Erythroblast (primary cell): ENCODE results near the gene RNF167.

Experiments
- GATA1 ChIP-seq: IDR thresholded peaks from 2 replicates; pipeline ENCODE4 v1.6.1; 2011; ENCODE audit warnings: low read depth, mild to moderate bottlenecking, control low read depth, low read length, moderate library complexity
- POLR2A ChIP-seq: IDR thresholded peaks from 2 replicates; pipeline ENCODE4 v1.6.1; 2011; ENCODE audit warnings: mild to moderate bottlenecking, low read length

DNA sequence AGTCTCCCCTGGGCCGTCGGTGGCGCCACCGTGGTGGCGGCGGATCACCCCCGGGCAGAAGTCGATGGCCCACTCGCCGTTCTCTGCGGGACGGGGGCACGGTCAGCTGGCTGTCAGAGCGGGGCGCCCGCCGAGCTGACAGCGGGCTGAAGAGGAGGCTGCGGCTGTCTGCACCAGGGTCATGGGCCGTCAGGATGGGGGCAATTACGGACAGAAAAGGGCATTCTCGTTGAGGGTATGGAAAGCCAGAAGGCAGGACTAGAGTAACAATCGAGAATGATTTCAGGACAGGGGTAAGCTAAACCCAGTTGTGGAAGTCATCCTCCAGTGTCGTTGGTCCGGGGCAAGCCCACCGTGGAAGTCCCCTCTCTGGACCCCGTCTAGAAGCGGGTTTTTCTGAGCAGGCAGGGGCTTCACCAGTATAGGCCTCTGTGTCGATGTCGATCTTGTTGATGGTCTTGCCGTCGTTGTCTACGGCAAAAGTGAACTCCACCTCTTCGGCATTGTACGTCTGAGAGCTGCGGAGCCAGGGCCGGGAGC is 38.9 kb upstream of the RNF167 start:
- TF ChIP-seq POLR2A (no peak), GATA1 (no peak)
